ENCODE measurements around the gene ARSG.

Gene ARSG

DNA sequence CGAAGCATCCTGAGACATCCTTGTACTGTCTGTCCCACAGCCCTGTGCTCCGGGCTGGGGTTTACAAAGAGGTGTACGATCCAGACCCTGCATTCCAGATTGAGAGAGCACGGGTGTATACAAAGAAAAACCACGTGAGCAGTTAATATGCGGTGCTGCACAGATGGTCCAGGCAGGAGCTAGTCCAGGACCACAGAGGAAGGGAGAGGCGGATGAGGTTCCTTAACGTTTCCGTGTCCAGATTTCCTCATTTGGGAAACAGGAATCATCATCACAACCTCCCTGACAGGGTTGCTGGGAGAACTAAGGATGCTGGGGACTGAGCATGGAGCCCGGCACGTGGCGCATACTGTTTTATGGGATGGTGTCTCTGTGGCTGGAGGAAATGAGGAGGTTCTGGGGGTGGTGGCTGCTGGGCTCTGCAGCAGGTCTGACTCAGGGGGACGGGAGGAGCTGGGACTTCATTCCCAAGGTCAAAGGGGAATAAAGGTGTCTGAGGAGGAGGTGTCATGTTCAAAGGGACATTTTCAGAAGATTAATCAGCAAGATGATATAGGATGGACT is 139.8 kb downstream of the ARSG start:
- DNase-seq (ENCODE audit: low spot score) = no peak

DNA sequence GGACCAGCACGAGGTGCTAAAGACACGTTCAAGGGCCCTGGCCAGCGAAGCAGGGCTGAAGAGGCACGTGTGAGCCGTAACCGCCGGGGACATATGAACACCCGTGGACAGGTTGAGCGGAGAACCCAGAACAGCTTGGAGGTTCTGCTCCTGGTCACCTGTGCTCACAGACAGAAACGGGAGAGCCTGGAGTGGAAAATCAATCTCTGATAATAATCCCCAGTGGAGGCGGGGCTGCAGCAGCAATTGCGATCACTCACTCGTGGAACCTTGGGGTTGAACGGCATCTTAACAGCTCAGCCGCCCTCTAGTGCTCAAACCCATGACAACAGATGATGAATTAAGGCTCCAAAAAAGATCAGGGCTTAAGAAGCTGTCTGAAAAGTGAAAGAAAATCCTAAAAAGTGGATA is 140.4 kb downstream of the ARSG start:
- DNase-seq (ENCODE audit: low spot score) = no peak

DNA sequence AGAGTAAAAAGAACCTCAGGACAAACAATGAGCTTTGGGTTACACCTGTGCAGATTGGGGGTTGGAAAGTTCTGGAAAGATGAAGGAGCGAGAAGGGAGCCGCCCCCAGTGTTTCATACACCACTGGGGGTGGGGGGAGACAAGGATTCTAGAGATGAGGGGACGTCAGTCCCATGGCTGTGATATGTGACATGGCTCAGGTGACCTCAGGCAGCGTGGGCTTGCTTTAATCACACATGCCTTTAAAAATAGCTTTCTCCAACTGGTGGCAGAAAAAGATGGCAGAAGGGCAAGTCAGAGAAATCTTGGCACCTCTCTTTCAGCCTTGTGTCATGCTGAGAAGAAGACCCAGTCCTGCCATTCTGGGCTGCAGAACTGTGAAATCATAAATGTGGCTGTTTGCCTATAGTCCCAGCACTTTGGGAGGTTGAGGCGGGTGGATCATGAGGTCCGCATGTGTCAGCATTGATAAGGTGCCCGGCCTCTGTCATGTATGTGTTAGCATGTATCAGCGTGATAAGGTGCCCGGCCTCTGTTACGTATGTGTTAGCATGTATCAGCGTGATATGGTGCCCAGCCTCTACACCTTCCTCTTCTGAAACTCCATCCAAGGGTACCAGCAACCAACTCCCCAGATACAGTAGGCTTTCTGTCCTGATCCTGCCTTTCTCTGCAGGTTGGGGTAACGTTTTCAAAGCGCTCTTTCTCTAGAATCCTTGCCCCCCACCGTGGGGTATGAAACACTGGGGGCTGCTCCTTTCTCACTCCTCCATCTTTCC is 141.0 kb downstream of the ARSG start:
- no peak for DNase-seq (ENCODE audit: low spot score)

DNA sequence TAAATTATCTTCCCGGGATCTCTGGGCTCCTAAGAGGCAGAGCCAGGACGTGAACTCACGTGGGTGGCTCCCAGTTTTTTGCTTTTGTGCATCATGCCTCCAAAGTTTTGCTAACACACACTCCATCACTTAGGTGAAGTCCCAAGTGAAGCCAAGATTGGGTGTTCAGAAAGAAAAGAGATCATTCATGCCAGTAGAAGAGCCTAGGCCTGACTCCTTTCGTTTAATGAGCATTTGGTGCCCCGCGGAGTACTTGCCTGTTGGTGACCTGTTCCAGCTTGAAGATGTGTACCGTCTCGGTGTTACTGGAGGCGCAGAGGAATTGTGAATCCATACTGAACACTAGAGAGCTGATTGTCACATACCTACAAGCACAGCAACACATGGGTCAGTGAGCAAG is 141.9 kb downstream of the ARSG start:
- no peak for DNase-seq (ENCODE audit: low spot score)

DNA sequence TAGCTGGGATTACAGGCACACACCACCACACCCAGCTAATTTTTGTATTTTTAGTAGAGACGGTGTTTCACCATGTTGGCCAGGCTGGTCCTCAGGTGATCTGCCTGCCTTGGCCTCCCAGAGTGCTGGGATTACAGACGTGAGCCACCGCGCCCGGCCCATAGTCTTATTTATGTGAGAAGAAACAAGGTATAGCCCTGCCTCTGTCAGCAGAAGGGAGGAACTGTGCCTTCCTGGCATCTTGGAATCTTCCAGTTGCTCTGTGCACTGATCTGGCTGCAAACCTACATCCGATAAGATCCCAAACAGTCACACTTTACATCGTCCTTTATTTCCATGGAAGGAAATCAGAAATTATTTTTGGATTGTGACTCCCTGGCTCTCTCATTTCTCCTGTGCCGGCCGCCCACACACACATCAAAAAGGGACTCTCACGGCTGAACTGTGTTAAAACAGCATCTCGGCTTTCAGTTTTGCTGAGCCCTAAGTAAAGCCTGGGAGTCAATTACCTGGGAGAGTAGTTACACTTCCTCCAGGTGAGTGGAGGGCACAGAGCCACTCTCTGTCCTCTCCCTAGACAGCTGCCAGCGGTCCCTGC is 142.7 kb downstream of the ARSG start:
- peak; percentile 38 for DNase-seq (ENCODE audit: low spot score)

DNA sequence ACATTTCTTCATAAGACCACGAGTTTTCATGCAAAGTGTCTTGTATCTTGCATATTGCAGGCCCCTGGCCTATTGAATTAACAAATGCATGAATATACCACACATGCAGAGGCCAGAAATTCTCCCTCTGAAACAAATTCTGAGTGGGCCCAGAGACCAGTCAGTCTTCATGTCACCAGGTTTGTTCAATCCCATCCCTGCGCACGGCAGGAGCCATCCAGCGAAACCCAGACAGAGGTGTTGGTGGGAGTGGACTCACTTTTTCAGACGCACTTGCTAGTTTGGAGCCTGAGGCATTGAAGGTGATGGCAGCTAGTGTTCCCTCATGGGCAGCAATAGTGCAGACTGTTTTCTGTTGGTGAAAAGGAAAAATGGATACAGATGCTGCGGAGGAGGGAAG is 144.1 kb downstream of the ARSG start:
- no peak for DNase-seq (ENCODE audit: low spot score)

DNA sequence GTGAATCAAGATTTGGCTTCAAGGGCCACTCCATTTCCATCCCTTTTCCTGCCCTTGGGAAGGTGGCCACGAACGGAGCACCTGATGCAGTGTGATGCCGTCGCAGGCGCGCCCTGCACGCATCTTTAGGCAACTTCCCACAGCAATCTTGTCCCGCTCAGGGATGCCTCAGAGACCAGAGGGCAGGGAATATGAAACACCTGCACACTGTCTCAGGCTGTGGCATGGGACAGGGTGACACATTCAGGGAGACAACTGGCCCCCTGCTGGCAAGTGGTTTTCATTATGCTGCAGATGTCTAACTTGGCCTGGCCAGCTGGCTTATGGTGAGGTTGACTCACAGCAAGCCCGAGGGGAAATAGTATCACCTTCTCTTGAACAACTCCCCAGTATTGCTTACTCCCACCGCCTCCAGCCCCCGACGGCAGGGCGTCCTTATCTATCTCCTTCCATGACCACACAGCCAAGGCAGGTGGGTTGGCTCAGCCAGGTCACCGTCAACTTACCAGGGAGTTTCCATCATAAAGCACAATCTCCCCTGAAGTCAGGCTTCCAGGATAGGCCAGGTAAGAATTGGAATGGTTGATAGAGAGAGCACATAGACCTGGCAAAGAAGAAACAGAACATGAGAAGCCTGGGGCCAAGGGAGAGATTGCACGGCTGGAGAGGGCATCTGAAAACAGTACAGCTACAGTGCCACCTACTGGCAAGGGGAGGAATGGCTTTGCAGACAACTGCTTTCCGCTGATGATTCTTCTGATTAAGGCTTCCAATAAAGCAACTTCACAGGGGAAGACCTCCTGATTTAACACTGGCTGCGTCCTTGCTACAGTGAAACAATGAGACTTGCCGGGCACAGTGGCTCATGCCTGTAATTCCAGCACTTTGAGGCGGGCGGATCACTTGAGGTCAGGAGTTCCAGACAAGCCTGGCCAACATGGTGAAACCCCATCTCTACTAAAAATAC is 144.9 kb downstream of the ARSG start:
- peak; percentile 30 for DNase-seq (ENCODE audit: low spot score)

DNA sequence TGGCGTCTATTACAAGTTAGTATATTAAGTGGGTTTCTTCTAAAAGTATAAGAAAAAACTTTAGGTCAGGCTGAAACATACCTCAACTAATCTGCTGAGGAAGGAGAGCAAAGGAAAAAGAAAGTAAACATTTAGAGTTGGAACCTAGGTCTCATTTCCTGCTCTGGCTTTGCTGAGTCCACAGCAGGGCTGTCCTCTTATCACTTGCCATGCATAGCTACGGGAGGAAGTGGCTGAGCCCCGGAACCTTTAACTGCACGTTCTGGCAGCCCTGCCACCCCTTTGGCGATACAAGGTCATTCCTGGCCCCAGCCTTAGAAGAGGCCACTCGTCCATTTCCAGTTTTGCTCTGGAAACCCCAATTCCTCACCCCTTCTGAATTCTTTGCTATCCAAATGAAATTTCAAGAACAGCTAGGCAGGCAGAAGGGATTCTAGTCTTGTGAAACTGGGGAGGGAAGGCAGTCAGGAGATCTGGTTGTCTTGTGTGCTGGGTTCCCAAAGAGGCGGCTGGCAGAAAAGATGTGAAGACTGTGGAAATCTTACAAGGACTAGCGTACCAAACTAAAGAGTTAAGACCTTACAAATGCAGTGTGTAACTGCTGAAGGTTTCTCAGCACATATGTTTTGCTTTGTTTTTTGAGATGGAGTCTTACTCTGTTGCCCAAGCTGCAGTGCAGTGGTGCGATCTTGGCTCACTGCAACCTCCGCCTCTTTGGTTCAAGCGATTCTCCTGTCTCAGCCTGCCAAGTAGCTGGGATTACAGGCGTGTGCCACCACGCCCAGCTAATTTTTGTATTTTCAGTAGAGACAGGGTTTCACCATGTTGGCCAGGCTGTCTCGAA is 146.9 kb downstream of the ARSG start:
- no peak for DNase-seq (ENCODE audit: low spot score)

DNA sequence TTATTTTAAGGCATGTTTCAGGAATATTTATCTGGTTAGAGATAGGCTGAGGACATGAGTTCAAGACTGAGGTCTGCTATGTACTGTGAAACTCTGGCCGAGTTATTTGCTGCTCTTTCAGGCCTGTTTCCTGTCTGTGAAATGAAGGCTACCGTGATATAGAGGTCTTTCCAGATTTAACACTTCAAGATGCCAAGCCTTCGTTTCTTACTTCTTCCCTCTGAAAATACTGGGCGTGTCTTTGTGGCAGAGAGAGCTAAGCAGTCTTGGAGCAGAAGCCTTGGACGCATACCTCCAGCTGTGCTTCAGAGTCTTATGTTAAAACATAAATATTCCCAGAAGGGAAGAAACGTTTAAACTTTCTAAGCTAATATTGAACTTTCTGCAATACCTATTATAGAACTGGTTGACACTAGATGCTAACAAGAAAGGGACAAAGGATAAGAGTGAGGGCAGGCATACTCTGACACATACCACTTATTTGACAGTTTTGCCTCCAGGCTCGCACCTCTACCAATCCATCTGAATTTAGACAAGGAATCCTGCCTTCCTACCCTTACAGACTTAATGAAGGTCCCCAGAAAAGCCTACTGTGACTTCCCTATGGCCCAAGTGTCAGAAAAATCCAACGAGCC is 148.5 kb downstream of the ARSG start:
- no peak for DNase-seq (ENCODE audit: low spot score)

DNA sequence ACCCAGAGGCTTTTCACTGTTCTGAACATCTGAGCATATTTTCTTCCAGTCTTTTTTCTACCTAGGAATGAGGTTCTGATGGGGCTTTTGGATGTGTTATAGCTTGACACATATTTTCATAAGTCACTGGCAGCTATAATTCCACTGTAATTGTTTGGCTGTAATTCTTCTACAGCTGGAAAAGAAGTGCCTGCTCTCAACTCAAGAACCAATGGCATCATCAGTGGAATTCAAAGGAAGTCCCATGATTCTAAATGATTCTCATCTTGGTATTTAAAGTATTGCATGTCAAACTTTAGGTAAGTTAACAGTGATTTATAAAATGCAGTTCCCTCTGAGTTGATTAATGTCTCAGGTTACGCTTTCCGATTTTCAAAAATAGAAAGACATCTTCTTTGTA is 149.2 kb downstream of the ARSG start:
- DNase-seq (ENCODE audit: low spot score) = no peak

DNA sequence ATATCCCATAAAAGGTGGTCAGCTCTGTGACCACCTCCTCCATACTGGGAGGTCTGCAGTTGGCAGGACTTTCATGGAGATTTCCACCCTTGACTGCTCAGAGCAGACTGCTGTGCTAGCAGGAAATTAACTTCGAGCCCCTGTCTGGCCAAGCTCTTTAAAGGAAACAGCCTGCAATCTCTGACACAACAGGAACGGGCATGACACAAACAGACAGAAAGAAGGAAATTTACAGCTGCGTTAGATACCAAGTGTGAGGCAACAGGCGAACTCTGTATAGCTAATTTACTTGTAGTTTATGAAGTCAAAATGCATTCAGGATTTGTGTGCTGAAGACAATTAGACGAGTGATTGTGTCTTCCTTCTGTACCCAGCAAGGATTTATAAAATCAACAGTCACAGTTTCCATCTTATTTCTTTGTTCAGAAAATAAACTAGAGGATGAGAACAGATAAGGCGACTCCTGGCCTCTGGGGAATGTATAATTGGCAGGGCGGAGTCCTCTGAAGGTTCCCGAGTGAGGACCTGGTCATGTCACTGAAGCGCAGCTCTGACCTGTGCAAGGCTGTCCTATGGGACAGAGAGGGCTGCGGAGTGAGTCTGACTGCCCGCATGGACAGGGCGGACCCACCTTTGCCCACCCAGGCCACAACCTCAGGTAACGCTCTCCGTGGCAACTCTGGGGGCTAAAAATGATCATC is 149.9 kb downstream of the ARSG start:
- no peak for DNase-seq (ENCODE audit: low spot score)

DNA sequence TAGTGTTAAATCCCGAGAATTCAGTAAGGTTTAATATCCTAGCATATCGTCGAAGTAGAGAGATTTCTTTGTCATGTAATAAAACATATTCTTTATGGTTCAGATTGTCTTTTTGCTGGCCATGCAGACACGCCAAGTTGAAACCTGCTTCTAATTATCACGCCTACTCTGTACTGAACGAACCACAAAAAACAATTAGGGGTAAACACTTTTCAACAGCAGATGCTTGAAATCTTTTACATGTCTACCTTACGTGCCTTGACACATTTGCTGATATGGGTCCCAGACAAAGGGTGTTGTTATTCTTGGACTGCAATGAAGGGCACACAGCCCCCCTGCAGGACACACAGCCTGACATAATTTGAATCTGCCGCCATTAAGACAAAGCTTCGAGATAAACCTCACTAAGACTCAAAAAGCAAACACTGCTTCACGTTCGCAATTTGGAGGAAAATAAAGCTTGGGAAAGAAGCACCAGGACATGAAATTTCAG is 152.7 kb downstream of the ARSG start:
- no peak for DNase-seq (ENCODE audit: low spot score)

DNA sequence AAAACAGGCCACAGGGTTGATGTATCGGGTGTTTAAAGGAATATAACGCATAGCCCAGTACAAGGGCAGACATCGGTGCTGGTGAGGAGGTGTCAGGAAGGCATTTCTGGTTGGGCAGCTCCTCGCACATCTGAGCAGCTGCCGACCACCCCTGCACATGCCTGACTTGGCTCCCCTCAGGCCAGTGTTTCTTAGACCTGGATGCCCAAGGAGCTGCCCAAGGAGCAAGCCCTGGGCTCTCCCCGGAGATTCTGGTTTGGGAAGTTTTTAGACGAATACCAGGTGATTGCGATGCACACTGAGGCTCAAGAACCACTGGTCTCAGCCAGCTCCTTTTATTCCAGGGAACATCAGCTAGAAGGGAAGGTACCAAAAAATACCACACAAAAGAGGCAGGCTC is 154.4 kb downstream of the ARSG start:
- no peak for DNase-seq (ENCODE audit: low spot score)

DNA sequence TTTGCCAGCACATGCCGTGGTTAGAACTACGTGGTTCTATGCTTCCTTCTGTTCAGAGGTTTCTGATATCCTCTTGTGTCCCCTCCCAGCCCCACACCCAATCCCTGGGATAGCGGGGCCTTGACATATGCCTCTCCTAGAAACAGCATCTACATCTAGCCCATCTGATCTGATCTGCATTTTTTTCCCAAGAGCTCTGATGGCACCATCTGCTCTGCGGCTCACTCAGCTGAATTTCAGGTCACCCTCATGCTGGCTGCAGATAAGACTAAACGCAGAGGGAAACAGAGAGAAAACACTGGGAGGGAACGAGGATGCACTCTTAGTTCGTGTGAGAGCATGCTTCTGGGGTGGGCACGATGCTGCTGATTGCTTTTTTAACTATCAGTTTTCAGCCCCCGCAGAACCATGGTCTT is 155.3 kb downstream of the ARSG start:
- no peak for DNase-seq (ENCODE audit: low spot score)

DNA sequence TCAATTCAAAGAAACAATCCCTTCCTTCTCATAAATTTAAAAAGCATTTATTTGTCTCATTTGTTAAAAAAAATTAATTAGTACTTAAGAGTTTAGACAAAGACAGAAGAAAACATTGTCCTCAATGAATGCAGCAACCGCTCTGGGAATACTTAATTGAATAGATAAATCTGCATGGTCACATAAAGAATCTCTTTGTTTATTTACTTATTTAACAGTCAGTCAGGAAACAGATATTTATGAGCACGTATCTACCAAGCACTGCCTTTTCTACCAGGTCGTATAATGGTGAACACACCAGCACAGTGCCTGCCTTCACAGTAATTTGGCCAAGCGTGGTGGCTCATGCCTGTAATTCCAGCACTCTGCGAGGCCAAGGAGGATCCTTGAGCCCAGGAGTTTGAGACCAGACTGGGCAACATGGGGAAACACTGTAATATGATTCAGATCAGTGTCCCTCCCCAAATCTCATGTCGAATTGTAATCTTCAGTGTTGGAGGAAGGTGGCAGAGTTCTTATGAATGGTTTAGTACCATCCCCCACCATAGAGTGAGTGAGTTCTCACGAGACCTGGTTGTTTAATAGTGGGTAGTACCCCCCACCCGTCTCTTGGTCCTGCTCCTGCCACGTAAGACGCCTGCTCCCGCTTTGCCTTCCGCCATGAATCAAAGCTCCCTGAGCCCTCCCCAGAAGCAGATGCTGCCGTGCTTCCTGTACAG is 157.9 kb downstream of the ARSG start:
- DNase-seq (ENCODE audit: low spot score) = no peak

DNA sequence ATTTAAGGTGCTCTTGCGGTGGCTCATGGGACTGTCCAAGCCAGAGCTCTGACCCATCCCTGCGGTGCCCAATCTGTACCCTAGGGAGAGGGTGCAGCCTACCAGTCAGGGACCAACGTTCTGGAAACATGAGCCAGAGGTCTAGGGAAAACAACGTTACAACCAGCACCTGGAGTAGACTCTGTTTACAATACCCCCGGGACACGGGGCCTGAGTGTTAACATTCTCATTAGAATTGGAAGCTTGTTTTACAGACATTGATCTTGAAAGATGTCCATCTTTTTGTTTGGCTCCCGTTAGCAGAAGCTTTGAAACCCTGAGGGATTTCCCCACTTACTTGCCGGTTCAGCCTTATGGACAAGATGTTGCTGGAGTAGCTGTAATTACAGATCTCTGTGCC is 159.1 kb downstream of the ARSG start:
- no peak for DNase-seq (ENCODE audit: low spot score)

DNA sequence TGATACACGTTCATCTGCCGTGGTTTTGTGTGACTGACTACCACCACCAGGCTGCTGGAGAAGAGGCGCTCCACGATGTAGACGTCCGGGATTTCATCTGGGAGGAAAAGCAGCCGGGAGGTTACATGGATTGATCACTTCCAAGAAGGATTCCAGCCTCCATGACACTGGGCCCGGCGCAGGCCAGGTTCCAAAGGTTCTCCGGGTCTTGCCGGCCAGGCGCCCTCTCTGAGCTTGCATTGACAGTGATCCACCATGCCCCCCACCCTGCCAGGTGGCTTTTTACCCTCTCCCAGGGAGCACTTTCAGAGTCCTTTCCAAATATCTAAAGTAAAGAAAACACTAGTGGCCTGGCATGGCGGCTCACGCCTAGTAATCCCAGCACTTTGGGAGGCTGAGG is 159.5 kb downstream of the ARSG start:
- no peak for DNase-seq (ENCODE audit: low spot score)

DNA sequence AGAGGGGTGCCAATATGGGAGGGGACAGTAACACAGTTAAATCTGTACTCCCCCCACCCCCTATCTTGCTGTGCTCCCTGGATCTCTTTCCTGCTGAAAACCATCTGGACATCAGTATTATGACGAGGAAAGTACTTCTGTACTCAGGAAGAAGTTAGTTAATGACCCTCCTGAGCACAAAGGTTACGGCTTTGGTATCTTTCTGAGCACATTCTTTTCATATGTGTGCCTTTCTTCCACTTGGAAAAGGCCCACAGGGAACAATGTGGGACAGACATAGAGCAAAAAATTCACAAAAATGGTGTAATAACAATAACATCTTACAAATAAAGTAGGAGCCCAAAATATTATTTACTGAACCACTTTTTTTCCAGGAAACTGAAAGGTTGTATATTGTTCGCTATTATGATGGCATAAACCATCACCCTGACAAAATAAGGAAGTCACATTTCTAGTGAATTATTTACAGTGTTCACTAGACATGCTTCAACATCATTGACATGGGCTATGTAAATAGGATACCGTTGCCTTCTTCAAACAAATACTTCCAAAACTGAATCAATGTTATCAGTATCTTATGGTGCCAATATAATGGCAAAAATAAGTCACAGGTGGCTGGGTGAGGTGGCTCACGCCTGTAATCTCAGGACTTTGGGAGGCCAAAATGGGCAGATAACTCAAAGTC is 160.5 kb downstream of the ARSG start:
- DNase-seq (ENCODE audit: low spot score) = no peak

DNA sequence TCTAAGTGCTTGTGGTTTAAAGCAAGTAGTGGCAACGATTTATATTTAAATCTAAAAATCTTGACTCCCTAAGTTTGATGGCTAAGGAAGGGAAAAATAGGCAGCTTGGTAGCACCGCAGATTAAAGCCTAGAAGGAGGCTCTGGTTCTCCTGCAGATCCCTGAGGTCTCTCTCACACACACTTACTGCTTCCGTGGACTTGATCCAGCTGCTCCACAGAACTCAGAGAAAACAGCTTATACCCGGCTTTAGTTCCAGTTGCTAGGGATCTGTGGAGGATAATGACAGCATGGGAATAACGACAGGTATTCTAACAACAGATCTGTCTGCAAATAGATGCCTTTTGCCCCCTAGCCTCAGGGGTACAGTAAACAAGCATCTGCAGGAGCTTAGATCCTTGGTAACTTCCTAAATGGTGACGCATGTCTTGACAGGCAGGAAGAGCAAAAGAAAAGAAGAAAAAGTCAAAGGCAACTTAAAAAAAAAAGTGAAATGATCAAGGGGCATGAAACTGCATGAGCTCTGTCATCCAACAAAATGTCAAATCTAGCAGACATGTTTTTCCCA is 161.5 kb downstream of the ARSG start:
- DNase-seq (ENCODE audit: low spot score) = no peak

Data from putamen (tissue), 1 donor.